ENCODE measurements around the gene MARK3.
A peak's percentile ranks its signal among the peaks of the same experiment; 100 is the strongest.

The MARK3 gene

DNA sequence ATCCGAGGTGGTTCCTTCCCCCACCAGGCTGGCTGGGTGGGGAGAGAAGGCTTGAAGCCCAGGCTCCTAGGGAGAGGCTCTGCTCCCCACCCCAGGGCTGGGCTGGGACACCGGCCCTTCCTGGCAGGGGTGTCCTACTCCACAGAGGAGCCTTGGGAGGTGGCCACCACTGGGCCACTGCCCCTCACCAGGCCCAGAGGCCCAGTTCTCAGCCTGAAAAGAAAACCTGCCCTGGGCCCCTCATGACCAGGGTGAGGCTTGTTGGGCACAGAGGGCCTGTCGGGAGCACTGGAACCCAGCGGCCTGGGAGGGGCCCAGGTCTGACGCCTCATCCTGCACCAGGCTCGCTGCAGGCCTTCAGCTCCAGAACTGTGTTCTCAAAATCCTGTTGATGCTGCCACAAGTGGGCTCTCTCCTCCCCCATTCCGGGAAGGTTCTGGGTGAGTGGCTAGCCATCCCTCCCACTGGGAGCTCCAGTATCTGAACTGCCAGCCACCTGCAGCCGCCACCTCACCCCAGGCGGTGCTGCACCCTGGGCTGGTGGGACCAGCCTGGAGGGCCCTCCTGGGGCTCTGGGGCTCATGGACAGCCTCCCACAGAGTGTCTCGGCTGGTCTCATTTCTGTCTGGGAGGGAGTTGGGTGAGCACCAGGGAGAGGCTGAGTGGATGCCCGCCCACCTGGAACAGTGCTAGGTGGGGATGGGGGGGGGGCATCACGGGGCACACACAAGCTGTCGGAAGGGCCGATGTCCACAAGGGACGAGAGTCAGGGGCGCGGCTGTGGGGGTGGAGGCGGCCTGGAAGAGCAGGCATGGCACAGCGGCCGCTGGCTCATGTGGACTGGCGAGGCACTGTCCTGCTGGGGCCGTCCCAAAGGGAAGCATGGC is 165.5 kb downstream of the MARK3 start:
- in situ Hi-C loops (cut with HindIII; ENCODE audit: low sequenced_read_pairs): no loop called here
- TF ChIP-seq CTCF (IDR thresholded peaks at IDR 0.05; ENCODE audit: low read depth, low read length, missing control alignments): no peak
- no peak for DNase-seq (ENCODE audit: low read depth)
- H3K4me3 ChIP-seq (ENCODE audit: low read depth, low read length): no peak overlapping the region

DNA sequence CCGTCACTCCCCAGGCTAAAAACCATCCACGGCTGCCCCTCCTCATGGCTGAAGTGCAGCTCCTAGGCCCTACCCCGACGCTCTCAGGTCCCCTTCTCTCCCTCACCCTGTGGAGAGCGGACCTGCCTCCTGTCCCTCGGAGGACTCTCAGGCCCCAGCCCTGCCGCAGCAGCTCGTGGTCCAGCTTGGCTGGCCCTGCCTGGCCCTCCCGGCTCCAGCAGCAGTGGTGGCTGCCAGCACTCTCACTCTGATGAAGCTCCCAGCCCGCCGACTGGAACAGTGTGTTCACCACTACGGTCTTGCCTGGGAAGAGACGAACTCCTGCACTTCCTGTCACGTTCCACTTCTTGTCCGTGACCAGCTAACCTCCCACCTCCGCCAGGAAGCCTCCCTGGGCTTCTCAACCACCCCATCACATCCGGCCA is 166.1 kb downstream of the MARK3 start:
- DNase-seq (ENCODE audit: low read depth): no peak
- in situ Hi-C loops (cut with HindIII; ENCODE audit: low sequenced_read_pairs): no loop called here
- no peak for TF ChIP-seq CTCF (IDR thresholded peaks at IDR 0.05; ENCODE audit: low read depth, low read length, missing control alignments)
- H3K4me3 ChIP-seq (ENCODE audit: low read depth, low read length): no peak overlapping the region

DNA sequence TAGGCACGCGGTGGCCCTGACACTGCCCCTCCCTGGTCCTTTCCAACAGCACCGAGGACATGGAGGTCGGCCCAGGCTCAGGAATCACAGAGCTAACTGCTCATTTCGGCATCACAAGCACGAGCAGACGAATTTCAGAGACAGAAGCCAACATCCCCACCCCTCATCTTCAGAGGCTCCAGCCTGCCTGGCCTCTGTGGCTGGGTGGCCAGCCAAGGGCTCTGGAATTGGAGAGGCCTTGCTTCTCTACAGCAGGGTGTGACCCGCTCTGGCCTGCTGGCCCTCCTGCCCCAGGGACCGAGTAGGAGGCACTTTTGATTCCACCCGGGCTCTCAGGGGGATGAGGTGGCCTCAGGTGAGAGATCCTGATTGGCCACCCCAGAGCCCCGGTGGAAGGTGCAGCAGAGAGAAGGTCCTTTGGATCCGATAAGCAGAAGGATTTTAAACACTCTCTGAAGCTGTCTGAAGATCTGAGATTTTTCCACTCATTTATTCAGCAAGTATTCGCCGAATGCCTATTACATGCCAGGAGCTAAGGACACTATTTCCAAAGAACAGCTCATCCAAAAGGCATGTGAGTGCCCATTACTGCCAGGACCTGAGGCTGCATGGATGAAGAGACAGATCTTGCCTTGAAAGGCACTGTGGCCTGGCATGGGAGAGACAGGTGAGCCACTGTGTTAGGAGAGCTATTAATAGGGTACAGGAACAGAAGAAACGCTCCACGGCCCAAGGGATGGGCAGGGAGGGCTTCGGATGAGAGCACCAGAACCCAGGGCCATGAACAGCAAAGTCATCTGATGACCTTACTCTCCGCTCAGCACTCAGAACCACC is 167.0 kb downstream of the MARK3 start:
- TF ChIP-seq CTCF (IDR thresholded peaks at IDR 0.05; ENCODE audit: low read depth, low read length, missing control alignments): no peak
- in situ Hi-C loops (cut with HindIII; ENCODE audit: low sequenced_read_pairs): no loop called here
- DNase-seq (ENCODE audit: low read depth): peak; percentile 23
- no peak overlapping the region for H3K4me3 ChIP-seq (ENCODE audit: low read depth, low read length)

DNA sequence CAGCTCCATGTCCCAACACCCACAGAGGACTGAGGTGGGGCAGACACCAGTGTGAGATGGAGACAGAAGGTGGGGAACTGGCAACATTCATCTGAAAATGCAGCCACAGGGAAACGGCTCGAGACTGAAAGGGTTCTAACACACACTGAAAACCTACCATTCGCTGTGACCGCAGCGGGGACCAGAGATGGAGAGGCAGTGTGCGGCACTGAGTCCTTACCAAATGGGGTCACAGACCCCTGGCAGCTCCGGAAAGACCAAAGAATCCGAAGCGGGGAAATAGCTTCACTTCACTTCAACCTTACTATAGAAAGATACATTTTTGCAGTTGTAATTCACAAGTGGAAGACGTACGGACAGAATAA is 167.6 kb downstream of the MARK3 start:
- DNase-seq (ENCODE audit: low read depth): no peak
- no peak overlapping the region for H3K4me3 ChIP-seq (ENCODE audit: low read depth, low read length)
- in situ Hi-C loops (cut with HindIII; ENCODE audit: low sequenced_read_pairs): no loop called here
- no peak for TF ChIP-seq CTCF (IDR thresholded peaks at IDR 0.05; ENCODE audit: low read depth, low read length, missing control alignments)

All from astrocyte of the cerebellum (primary cell).